K562 (cell line): ENCODE data around the gene PIK3AP1. TPM values are rescaled to one million over a fixed set of nuclear protein-coding genes. Genes with fewer than 3 reads are reported as not detected.

ENCODE experiments used
- ETV5 ChIP-seq: sonication (generic); formaldehyde crosslinking; IDR thresholded peaks from 2 replicates; pipeline ENCODE4 v1.4.0; 2020; ENCODE audit warnings: low read depth, mild to moderate bottlenecking, missing genetic modification reagents
- MECOM ChIP-seq: fragments of 250-450 bp; sonication (Bioruptor Pico); IDR thresholded peaks from 2 replicates; pipeline ENCODE4 v1.8.0; 2022; ENCODE audit warnings: inconsistent platforms
- MEIS2 ChIP-seq: fragments of 450-650 bp; IDR thresholded peaks from 2 replicates; pipeline ENCODE4 v1.6.1; 2014; ENCODE audit warnings: mild to moderate bottlenecking; ENCODE audit not compliant: partially characterized antibody
- NR2F6 ChIP-seq: fragments of 450-650 bp; formaldehyde crosslinking; IDR thresholded peaks from 2 replicates; pipeline ENCODE4 v1.4.0; 2020; ENCODE audit warnings: mild to moderate bottlenecking
- POLR2G ChIP-seq: fragments of 200-400 bp; formaldehyde crosslinking; IDR thresholded peaks from 2 replicates; pipeline ENCODE4 v1.6.1; 2017; ENCODE audit warnings: low read depth, mild to moderate bottlenecking, antibody characterized with exemption, low read length, moderate library complexity
- SAFB2 ChIP-seq: fragments of 200-400 bp; formaldehyde crosslinking; IDR thresholded peaks from 2 replicates; pipeline ENCODE4 v1.6.1; 2018; ENCODE audit warnings: borderline replicate concordance, low read length, low read depth, moderate library complexity; ENCODE audit not compliant: severe bottlenecking
- SREBF2 ChIP-seq: sonication (generic); formaldehyde crosslinking; IDR thresholded peaks from 2 replicates; pipeline ENCODE4 v1.4.0; 2020; ENCODE audit warnings: mild to moderate bottlenecking, missing genetic modification reagents
- U2AF1 ChIP-seq: fragments of 200-400 bp; formaldehyde crosslinking; optimal IDR thresholded peaks from 2 replicates; pipeline ENCODE3; 2017; ENCODE audit warnings: mild to moderate bottlenecking, low read depth, low read length, moderate library complexity
- ZBED1 ChIP-seq: IDR thresholded peaks from 2 replicates; pipeline ENCODE4 v1.6.1; 2014
- ZBTB8A ChIP-seq: fragments of 450-650 bp; IDR thresholded peaks from 2 replicates; pipeline ENCODE4 v1.6.1; 2018; ENCODE audit warnings: mild to moderate bottlenecking, moderate library complexity; ENCODE audit not compliant: partially characterized antibody
- ZNF217 ChIP-seq: sonication (generic); formaldehyde crosslinking; IDR thresholded peaks from 2 replicates; pipeline ENCODE4 v1.8.0; 2022; ENCODE audit warnings: mild to moderate bottlenecking, missing genetic modification reagents
- ZNF586 ChIP-seq: fragments of 450-650 bp; formaldehyde crosslinking; conservative IDR thresholded peaks from 2 replicates; pipeline ENCODE4 v1.4.0; 2020; ENCODE audit warnings: mild to moderate bottlenecking, moderate library complexity
- ZNF785 ChIP-seq: fragments of 250-450 bp; sonication (Bioruptor Pico); IDR thresholded peaks from 2 replicates; pipeline ENCODE4 v1.4.0; 2020; ENCODE audit warnings: mild to moderate bottlenecking
- ZSCAN32 ChIP-seq: fragments of 450-650 bp; formaldehyde crosslinking; IDR thresholded peaks from 2 replicates; pipeline ENCODE4 v1.4.0; 2020; ENCODE audit warnings: mild to moderate bottlenecking, moderate library complexity
- polyA plus RNA-seq, 8 experiments: library from polyadenylated mRNA; depleted of rRNA in 4 of 8; stranded (reverse) in 5 of 8; unstranded in 3 of 8; fragments of >200 nt; fragmentation: Nextera tagmentation in 2 of 8; fragmentation: Illumina TruSeq in 1 of 8; extraction: Ambion mirVana in 2 of 8; extraction: Trizol in 1 of 8; gene quantifications; 2 replicates each; pipeline versions ENCODE4 v1.2.1 to v1.2.3, GENCODE V29; 2011 to 2014; ENCODE audit warnings: inconsistent platforms in 1 of 8, missing spikeins in 1 of 8
- total RNA-seq, 7 experiments: library from RNA; depleted of rRNA in 6 of 7; stranded (reverse); fragments of >200 nt in 6 of 7; fragmentation: Illumina TruSeq in 2 of 7; extraction: Trizol in 2 of 7; gene quantifications; 2 replicates each; pipeline versions ENCODE4 v1.2.1 to v1.2.3, GENCODE V29; 2011 to 2021; ENCODE audit warnings: low replicate concordance in 1 of 7
- TF ChIP-seq, protein P1 (sequence below), 3 experiments: fragments of 200-800 bp in 1 of 3; fragments of 250-450 bp in 1 of 3; fragments of 450-650 bp in 1 of 3; sonication (Bioruptor Pico) in 1 of 3; sonication (Bioruptor generic) in 1 of 3; formaldehyde crosslinking in 1 of 3; IDR thresholded peaks; 2 replicates each; pipeline versions ENCODE4 v1.6.1 to v1.8.0; 2016 to 2022; ENCODE audit warnings: mild to moderate bottlenecking in 2 of 3, missing genetic modification characterization in 2 of 3, missing compliant biosample characterization in 1 of 3, moderate library complexity in 1 of 3
- TF ChIP-seq, protein P2 (sequence below): sonication (generic); formaldehyde crosslinking; IDR thresholded peaks from 2 replicates; pipeline ENCODE4 v1.8.0; 2022; ENCODE audit warnings: mild to moderate bottlenecking, missing genetic modification reagents
- TF ChIP-seq, protein P3 (sequence below), 2 experiments: fragments of 250-450 bp in 1 of 2; fragments of 450-650 bp in 1 of 2; sonication (Bioruptor Pico) in 1 of 2; IDR thresholded peaks; 2 replicates each; pipeline versions ENCODE4 v1.6.1 to v1.8.0; 2016 to 2021; ENCODE audit warnings: mild to moderate bottlenecking in 2 of 2, moderate library complexity in 2 of 2, missing compliant biosample characterization in 1 of 2, missing genetic modification characterization in 1 of 2
- TF ChIP-seq, protein P4 (sequence below): fragments of 250-450 bp; sonication (Bioruptor Pico); IDR thresholded peaks from 2 replicates; pipeline ENCODE4 v1.9.0; 2021; ENCODE audit warnings: mild to moderate bottlenecking
- TF ChIP-seq, protein P5 (sequence below): fragments of 250-450 bp; sonication (Bioruptor Pico); IDR thresholded peaks from 2 replicates; pipeline ENCODE4 v1.5.1; 2021; ENCODE audit warnings: mild to moderate bottlenecking

Gene PIK3AP1
- total and polyA plus RNA-seq, 9 of the 15 experiments (the other 6 are each of a cell fraction or from before 2014, with no cell fraction given), result 0.20 to 2.4 (median 1.4) TPM

DNA sequence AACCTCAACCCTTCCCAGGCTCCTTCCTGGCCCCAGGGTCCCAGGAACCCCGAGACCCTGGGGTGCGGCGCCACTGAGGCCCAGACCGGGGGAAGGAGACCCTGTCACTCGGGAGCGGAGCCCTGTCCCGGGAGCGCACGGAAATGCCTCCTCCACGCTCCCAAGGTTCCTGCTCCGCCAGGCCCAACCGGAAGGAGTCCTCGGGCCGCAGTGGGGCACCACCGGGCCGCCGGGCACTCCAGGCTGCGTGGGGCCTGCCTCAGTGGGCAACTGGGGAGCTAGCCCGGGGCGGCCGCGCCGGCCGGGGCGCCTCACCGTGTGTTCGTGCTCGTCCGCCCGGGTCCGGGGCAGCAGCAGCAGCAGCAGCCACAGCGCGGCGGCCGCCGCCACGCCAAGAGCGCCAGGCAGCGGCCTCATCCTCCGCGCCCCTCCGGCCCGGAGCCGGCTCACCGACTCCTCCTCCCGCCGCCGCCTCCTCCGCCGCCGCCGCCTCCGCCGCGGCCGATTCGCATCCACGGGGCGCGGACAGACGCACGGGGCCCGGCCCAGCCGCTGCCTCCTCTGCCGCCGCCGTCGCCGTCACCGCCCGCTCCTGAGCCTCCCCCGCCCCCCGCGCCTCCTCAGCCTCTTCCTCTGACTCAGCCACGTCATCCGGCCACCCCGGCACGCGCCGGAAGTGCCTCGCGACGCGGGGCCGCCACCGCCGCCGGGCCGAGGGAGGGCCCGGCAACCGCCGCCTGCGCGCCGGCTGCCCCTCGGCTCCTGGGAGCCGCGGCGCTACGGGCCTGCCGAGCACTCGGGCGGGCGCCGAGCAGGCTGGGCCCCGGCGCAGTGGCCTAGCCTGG lies 133.7 kb downstream of the PIK3AP1 start, which contains the start of gene TM9SF3 (continued):
- TF ChIP-seq, protein P1, sequence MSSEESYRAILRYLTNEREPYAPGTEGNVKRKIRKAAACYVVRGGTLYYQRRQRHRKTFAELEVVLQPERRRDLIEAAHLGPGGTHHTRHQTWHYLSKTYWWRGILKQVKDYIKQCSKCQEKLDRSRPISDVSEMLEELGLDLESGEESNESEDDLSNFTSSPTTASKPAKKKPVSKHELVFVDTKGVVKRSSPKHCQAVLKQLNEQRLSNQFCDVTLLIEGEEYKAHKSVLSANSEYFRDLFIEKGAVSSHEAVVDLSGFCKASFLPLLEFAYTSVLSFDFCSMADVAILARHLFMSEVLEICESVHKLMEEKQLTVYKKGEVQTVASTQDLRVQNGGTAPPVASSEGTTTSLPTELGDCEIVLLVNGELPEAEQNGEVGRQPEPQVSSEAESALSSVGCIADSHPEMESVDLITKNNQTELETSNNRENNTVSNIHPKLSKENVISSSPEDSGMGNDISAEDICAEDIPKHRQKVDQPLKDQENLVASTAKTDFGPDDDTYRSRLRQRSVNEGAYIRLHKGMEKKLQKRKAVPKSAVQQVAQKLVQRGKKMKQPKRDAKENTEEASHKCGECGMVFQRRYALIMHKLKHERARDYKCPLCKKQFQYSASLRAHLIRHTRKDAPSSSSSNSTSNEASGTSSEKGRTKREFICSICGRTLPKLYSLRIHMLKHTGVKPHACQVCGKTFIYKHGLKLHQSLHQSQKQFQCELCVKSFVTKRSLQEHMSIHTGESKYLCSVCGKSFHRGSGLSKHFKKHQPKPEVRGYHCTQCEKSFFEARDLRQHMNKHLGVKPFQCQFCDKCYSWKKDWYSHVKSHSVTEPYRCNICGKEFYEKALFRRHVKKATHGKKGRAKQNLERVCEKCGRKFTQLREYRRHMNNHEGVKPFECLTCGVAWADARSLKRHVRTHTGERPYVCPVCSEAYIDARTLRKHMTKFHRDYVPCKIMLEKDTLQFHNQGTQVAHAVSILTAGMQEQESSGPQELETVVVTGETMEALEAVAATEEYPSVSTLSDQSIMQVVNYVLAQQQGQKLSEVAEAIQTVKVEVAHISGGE (CRISPR knock-in tag; IDR thresholded peaks at IDR 0.05), result peak; percentile 89 to 97 (median 96)
- TF ChIP-seq, protein P2, sequence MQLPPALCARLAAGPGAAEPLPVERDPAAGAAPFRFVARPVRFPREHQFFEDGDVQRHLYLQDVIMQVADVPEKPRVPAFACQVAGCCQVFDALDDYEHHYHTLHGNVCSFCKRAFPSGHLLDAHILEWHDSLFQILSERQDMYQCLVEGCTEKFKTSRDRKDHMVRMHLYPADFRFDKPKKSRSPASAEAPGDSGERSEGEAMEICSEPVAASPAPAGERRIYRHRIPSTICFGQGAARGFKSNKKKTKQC, result no peak
- TF ChIP-seq MEIS2 (no peak), ZNF586 (CRISPR knock-in tag) (no peak), SAFB2 (no peak), SREBF2 (CRISPR knock-in tag) (no peak), ZBED1 (no peak), ETV5 (CRISPR knock-in tag) (peak; percentile 42; the same call in 1 of the 2 replicates), MECOM (no peak), POLR2G (peak; percentile 92), ZNF217 (CRISPR knock-in tag) (no peak), ZNF785 (CRISPR knock-in tag) (no peak), U2AF1 (no peak), ZBTB8A (no peak), ZSCAN32 (CRISPR knock-in tag) (no peak), NR2F6 (CRISPR knock-in tag) (no peak)
- TF ChIP-seq, protein P3, sequence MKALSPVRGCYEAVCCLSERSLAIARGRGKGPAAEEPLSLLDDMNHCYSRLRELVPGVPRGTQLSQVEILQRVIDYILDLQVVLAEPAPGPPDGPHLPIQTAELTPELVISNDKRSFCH (CRISPR knock-in tag; IDR thresholded peaks at IDR 0.05), result no peak
- TF ChIP-seq, protein P3 (tag; IDR thresholded peaks at IDR 0.05), result 0 out of 2 replicates have a peak, but pooled peaks have one; percentile 3
- TF ChIP-seq, protein P4, sequence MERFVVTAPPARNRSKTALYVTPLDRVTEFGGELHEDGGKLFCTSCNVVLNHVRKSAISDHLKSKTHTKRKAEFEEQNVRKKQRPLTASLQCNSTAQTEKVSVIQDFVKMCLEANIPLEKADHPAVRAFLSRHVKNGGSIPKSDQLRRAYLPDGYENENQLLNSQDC (CRISPR knock-in tag), result no peak
- TF ChIP-seq, protein P5, sequence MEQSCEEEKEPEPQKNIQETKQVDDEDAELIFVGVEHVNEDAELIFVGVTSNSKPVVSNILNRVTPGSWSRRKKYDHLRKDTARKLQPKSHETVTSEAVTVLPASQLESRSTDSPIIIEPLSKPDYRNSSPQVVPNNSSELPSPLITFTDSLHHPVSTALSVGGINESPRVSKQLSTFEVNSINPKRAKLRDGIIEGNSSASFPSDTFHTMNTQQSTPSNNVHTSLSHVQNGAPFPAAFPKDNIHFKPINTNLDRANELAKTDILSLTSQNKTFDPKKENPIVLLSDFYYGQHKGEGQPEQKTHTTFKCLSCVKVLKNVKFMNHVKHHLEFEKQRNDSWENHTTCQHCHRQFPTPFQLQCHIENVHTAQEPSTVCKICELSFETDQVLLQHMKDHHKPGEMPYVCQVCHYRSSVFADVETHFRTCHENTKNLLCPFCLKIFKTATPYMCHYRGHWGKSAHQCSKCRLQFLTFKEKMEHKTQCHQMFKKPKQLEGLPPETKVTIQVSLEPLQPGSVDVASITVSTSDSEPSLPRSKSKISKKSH (CRISPR knock-in tag), result no peak
